ENCODE results near the gene GRM7. TPM values are rescaled to one million over a fixed set of nuclear protein-coding genes. Genes with fewer than 3 reads are reported as not detected.

GRM7 gene
- total RNA-seq, 2 donors from 2014 or later = 0.96 to 1.5 TPM

DNA sequence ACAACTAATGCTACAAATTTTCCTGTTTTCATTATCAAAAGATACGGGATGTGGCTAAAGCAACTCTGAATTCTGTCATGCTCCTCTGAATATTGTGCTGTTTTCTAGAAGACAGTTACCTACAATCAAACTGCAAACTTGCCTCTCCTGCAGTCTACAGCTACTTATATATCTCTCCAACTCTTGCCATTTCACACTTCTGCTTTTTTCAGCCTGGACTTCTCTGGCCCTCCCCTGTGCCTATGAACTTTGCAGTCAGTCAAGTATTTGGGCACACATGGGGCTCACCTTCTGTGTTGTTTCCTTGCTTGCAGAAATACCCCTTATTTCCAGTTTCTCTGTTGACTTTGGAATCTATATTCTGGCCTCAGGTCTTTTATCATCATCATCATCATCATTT is 575.6 kb downstream of the GRM7 start:
- Histone ChIP-seq H3K9me3 (no peaks in the 10 kb centered on the region), H3K4me1 (replicated peaks) (no peaks in the 10 kb centered on the region), H3K27ac (no peak overlapping the region), H3K4me3 (no peak overlapping the region), H3K27me3 (replicated peaks; ENCODE audit: insufficient read depth) (no peaks in the 10 kb centered on the region), H3K36me3 (no peaks in the 10 kb centered on the region)
- intact Hi-C loops (cut with DNase I) = no loop called here
- no peak for TF ChIP-seq POLR2A (IDR thresholded peaks at IDR 0.05)
- TF ChIP-seq, protein P1, sequence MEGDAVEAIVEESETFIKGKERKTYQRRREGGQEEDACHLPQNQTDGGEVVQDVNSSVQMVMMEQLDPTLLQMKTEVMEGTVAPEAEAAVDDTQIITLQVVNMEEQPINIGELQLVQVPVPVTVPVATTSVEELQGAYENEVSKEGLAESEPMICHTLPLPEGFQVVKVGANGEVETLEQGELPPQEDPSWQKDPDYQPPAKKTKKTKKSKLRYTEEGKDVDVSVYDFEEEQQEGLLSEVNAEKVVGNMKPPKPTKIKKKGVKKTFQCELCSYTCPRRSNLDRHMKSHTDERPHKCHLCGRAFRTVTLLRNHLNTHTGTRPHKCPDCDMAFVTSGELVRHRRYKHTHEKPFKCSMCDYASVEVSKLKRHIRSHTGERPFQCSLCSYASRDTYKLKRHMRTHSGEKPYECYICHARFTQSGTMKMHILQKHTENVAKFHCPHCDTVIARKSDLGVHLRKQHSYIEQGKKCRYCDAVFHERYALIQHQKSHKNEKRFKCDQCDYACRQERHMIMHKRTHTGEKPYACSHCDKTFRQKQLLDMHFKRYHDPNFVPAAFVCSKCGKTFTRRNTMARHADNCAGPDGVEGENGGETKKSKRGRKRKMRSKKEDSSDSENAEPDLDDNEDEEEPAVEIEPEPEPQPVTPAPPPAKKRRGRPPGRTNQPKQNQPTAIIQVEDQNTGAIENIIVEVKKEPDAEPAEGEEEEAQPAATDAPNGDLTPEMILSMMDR (IDR thresholded peaks at IDR 0.05) = no peak
- no peak for TF ChIP-seq POLR2AphosphoS5 (IDR thresholded peaks at IDR 0.05)
- WGBS = 93% methylated on average over 1 of the region's 1 CpG
- no peak for DNase-seq (ENCODE audit: low spot score)

DNA sequence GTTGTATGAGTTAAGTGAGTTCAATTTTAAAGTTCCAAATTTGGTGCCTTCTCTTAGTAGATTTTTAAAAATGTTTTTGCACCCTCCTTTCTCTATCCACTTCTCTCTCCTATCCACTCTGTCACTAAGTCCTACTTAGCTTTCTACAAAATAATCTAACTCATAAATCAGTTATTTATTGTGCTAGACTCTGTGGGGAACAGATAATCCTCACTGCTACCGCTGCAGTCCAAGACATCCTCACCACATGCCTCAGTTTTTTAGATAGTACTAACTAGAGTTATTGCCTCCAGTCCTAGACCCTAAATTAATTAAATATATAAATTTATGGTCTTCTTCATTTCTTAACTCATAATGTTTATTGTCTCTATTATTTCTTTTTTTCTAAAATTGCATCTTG is 576.3 kb downstream of the GRM7 start:
- WGBS = 75% methylated on average over 1 of the region's 1 CpG

DNA sequence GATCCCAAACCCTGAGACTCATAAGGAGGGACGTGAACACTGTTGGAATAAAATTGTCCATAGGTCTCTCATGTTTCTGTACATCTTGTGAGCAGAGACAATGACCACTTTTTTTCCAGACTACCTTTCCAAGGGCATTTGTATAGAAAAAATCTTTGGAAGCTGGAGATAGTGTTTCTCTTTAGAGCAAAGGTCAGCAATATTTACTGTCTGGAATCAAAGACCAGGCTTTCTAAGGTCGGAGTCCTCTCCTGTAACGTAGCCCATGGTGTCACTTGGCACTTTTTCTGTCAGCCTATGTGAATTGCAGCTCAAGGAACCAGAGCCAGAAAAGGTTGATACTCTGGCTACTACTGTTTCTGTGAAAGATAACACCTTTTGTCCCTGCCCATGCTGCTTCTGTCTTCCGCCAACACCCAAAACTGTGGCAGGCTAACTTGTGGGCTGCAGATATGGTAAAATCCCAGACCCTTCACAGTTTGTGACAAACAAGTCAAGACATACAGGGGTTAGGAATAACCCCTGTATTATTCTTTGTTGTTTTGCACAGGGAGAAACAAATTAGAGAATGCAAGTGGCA is 578.3 kb downstream of the GRM7 start:
- H3K4me3 ChIP-seq = no peak overlapping the region
- TF ChIP-seq POLR2A (IDR thresholded peaks at IDR 0.05) (no peak), POLR2AphosphoS5 (IDR thresholded peaks at IDR 0.05) (no peak)
- TF ChIP-seq, protein P1 (IDR thresholded peaks at IDR 0.05) = no peak
- DNase-seq (ENCODE audit: low spot score) = no peak
- H3K36me3 ChIP-seq = no peaks in the 10 kb centered on the region
- H3K27me3 ChIP-seq (replicated peaks; ENCODE audit: insufficient read depth) = no peaks in the 10 kb centered on the region
- no peak overlapping the region for H3K27ac ChIP-seq
- H3K4me1 ChIP-seq (replicated peaks) = no peaks in the 10 kb centered on the region
- H3K9me3 ChIP-seq = no peaks in the 10 kb centered on the region
- intact Hi-C loops (cut with DNase I) = no loop called here
- WGBS = 75% methylated on average over 4 of the region's 4 CpGs

More for the DNA sequence above, 576.3 kb downstream of the GRM7 start:
- Histone ChIP-seq H3K4me1 (replicated peaks) (no peaks in the 10 kb centered on the region), H3K27ac (no peak overlapping the region), H3K9me3 (no peaks in the 10 kb centered on the region), H3K27me3 (replicated peaks; ENCODE audit: insufficient read depth) (no peaks in the 10 kb centered on the region), H3K4me3 (no peak overlapping the region), H3K36me3 (no peaks in the 10 kb centered on the region)
- no peak for DNase-seq (ENCODE audit: low spot score)
- no peak for TF ChIP-seq POLR2A (IDR thresholded peaks at IDR 0.05)
- intact Hi-C loops (cut with DNase I) = no loop called here

DNA sequence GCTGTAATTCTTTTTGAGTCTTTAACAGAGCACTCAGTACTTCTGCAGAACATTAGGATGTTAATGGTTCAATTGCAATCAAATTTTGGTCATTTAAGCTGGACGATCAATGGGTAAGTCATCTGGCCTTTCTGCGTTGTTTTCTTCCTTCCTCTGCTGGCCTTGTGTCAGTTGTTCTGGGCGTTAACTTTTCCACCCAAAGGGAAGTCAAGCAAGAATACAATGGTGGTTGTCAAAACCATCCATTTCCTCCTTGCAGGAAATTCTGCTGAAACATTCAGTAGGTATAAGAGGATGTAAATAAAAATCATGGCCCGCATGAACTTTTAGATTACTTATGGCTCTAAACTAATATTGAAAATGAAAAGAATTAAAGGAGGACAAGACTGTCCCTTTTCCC is 584.0 kb downstream of the GRM7 start:
- H3K9me3 ChIP-seq = no peaks in the 10 kb centered on the region
- intact Hi-C loops (cut with DNase I) = no loop called here
- WGBS = 62% methylated on average over 4 of the region's 4 CpGs
- H3K27me3 ChIP-seq (replicated peaks; ENCODE audit: insufficient read depth) = no peaks in the 10 kb centered on the region
- no peak overlapping the region for H3K27ac ChIP-seq
- no peak for DNase-seq (ENCODE audit: low spot score)
- H3K4me3 ChIP-seq = no peak overlapping the region
- H3K36me3 ChIP-seq = no peaks in the 10 kb centered on the region
- no peaks in the 10 kb centered on the region for H3K4me1 ChIP-seq (replicated peaks)
- TF ChIP-seq, protein P1 (IDR thresholded peaks at IDR 0.05) = no peak
- TF ChIP-seq POLR2A (IDR thresholded peaks at IDR 0.05) (no peak), POLR2AphosphoS5 (IDR thresholded peaks at IDR 0.05) (no peak)

DNA sequence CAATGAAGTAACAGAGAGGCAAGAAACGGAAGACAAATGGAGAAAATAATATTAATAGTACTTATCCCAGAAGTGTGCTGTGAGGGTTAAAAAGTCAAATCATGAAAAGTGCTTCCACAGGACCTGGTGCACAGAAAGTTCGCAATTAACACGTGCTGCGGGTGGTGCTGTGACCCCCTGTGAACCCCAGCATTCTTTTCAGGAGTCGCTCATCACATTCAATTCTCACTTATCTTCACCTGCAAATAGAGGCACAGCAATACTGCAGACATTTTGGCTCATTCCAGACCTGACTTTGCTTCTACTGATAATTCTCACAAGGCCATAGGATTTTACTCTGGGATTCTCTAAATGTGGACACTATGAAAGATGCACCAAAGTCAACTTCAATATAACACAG is 584.4 kb downstream of the GRM7 start:
- no peak overlapping the region for H3K4me3 ChIP-seq

More for the DNA sequence above, 584.4 kb downstream of the GRM7 start:
- no peak for DNase-seq (ENCODE audit: low spot score)
- Histone ChIP-seq H3K4me1 (replicated peaks) (no peaks in the 10 kb centered on the region), H3K27me3 (replicated peaks; ENCODE audit: insufficient read depth) (no peaks in the 10 kb centered on the region), H3K36me3 (no peaks in the 10 kb centered on the region), H3K27ac (no peak overlapping the region), H3K9me3 (no peaks in the 10 kb centered on the region)
- TF ChIP-seq POLR2AphosphoS5 (IDR thresholded peaks at IDR 0.05) = no peak
- TF ChIP-seq, protein P1 (IDR thresholded peaks at IDR 0.05) = no peak
- WGBS = 58% methylated on average over 5 of the region's 5 CpGs
- intact Hi-C loops (cut with DNase I) = no loop called here
